Left colon (tissue), 2 donors: ENCODE results near the gene NFIA. TPM values are rescaled to one million over a fixed set of nuclear protein-coding genes. Genes with fewer than 3 reads are reported as not detected.
"Not testable (repeated sequence)": the region's sequence is repeated elsewhere in the genome, so short reads cannot be mapped to it uniquely, and the experiment has no call there.

ENCODE experiments used
- ATAC-seq: fragments of 200-7000 bp; cut with Tn5 transposase; one replicate; pipeline ENCODE4 v1.9.1; 2020; ENCODE audit warnings: mild to moderate bottlenecking, moderate library complexity
- DNase-seq, 2 donors: peaks; one replicate each; pipeline ENCODE4 v3.0.0-alpha.2; 2020
- intact Hi-C, 2 donors: fragments of 100-400 bp; cut with DNase I in 1 of 2; cut with micrococcal nuclease in 1 of 2; formaldehyde crosslinking; loops; one replicate each; pipeline versions ENCODE4 v1.11.2 to v1.14.0; 2022; cut with DNase I, micrococcal nuclease
- total RNA-seq, 2 donors: library from RNA; stranded (reverse); fragmentation: NEBNext Ultra II Directional; extraction: Animal tissue kit (Norgen Biotek cat#: 25700); gene quantifications; one replicate each; pipeline ENCODE4 v1.2.1, GENCODE V29; 2021
- donor health status: DM: no; HTN: no; CAD: no.
- donor health status: DM: yes; HTN: yes; CAD: no.

Gene NFIA
- total RNA-seq, 2 donors from 2014 or later: 51.1 to 51.4 TPM

GRCh38 chr1:61055110-61055614, 27.2 kb upstream of the NFIA start:
- intact Hi-C loops: loop anchor here (10.0 kb wide), 2 partner anchors 180 to 400 kb away; no protein-coding TSS in a partner anchor
- DNase-seq (no peak), ATAC-seq (peak; percentile 6)

DNA sequence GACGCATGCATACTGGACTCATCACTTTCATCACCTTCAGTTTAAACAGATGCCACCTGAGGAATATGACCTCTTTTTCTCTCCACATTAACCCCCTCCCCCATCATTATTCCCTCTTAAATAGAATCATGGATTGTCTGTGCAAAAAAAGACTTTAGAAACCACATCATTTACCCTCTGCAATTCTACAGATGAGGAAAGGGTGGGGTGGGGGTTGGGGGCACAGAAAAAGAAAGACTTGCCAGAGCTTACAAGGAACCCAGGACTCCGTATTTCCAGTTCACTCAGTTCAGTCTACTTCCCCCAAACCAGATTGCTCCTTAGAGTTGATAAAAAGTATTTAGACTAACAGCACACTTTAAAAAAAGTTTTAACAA, 26.2 kb upstream of the NFIA start:
- ATAC-seq (no peak), DNase-seq (no peak)
- intact Hi-C loops: loop anchor here (10.0 kb wide), 2 partner anchors 179 to 399 kb away; no protein-coding TSS in a partner anchor

GRCh38 chr1:61056573-61057439, 25.6 kb upstream of the NFIA start:
- peak; percentile 70 to 81 for DNase-seq
- peak; percentile 70 for ATAC-seq
- intact Hi-C loops: loop anchor here (10.0 kb wide), 2 partner anchors 178 to 398 kb away; no protein-coding TSS in a partner anchor

DNA sequence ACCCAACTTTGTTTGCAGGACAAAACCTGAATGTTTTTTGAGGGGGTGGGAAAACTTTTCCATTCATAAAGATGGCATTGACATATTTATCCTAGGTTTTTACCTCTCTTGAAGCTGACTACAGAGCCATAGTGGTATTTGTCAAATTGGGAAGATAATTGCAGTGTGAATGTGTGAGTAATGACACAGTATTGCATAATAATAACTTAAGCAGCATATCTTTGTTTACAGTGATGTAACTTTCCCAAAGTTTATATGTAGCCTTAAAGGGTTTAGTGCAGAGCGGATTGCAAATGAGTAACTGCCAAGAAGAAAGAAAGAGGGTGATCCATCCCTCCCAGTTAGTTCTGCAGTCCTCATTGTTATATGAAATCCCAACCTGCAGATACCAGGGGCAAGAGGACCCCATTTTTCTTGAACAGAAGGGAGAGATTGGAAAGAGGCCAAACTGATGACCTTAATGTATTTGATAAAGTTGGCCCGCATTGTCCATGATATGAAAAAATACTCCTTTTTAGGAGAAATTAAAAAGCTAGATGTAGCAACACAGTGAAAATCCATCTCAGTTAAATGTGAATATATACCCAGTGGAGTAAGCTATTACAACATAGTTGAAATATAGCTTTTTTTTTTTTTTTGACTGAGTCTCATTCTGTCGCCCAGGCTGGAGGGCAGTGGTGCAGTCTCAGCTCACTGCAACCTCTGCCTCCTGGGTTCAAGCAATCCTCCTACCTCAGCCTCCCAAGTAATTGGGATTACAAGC, 23.7 kb upstream of the NFIA start:
- ATAC-seq (no peak), DNase-seq (no peak)
- intact Hi-C loops: loop anchor here (10.0 kb wide), 2 partner anchors 176 to 396 kb away; no protein-coding TSS in a partner anchor

DNA sequence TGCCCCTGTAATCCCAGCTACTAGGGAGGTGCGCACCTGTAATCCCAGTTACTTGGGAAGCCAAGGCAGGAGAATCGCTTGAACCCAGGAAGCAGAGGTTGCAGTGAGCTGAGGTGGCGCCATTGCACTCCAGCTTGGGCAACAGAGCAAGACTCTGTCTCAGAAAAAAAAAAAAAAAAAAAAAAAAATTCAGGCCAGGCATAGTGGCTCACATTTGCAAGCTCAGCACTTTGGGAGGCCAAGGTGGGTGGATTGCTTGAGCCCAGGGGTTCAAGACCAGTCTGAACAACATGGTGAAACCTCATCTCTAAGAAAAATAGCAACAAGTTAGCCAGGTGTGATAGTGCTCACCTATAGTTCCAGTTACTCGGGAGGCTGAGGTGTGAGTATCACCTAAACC, 20.8 kb upstream of the NFIA start:
- ATAC-seq, DNase-seq, intact Hi-C loops: not testable (repeated sequence)

DNA sequence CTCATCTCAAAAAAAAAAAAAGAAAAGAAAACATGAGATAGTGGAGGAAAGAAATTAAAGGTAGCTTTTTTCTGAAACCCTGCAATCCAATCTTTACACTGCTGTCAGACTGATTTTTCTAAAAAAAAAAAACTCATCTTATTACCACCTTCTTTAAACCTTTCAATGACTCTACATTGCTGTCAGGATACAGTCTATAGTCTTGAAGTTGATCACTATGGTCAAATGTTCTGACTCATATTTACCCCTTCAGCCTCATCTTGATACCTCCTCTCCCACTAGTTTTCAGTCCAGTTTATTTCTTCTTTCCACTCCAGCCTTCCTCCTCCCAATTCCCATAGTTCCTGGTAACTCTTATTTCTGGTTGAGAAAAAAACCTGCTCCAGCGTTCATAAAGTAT, 17.7 kb upstream of the NFIA start:
- intact Hi-C loops: no loop called here
- ATAC-seq (no peak), DNase-seq (no peak)

DNA sequence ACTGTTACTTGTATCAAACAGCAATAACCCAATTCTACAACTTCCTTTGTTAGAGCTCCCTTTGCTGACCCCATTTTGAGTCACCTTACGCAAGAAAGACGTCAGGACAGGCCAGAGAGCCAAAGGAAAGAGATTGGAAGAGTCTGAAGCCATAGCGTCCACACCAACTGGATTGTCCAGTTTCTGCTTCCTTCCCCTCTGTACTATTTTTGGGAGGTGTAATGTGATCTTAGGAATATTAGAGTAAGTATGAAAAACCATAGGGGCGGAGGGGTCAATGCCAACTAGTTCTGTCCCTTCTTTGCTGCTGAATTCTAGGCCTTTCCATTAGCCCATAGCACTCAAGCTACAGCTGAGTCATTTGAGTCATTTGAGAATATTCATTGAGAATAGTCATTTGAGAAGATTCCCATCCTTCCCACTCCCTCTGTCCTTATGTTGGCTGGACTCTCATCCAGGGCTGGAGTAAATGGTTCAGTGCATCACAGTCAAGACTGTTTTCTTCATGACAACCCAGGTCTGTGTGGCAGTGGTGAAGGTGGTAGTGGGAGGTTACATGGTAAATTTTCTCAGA, 14.8 kb upstream of the NFIA start:
- DNase-seq: no peak
- intact Hi-C loops: no loop called here

DNA sequence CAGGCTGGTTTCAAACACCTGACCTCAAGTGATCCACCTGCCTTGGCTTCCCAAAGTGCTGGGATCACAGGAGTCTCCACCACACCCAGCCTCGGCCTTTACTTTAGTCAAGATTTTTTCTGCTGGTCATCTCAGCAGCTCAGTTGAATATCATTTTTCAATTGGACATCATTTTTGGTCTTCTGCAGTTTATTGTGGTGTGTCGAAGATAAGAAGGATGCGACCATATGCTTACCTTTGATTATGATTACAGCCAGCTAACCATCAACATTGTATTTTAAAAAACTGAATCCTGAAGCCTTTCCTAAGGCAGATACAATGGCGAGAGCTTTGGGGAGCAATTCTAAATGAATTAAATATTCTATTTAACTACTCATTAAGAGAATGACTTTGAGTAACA, 12.3 kb upstream of the NFIA start:
- DNase-seq: no peak
- ATAC-seq: no peak
- intact Hi-C loops: loop anchor here in 1 of 2 donors (10.0 kb wide), 2 partner anchors 115 to 265 kb away; no protein-coding TSS in a partner anchor

More for the DNA sequence above, 14.8 kb upstream of the NFIA start:
- ATAC-seq: no peak

GRCh38 chr1:61071205-61072130, 10.9 kb upstream of the NFIA start:
- no peak for DNase-seq
- no peak for ATAC-seq
- intact Hi-C loops: loop anchor here in 1 of 2 donors (10.0 kb wide), 2 partner anchors 113 to 263 kb away; no protein-coding TSS in a partner anchor

DNA sequence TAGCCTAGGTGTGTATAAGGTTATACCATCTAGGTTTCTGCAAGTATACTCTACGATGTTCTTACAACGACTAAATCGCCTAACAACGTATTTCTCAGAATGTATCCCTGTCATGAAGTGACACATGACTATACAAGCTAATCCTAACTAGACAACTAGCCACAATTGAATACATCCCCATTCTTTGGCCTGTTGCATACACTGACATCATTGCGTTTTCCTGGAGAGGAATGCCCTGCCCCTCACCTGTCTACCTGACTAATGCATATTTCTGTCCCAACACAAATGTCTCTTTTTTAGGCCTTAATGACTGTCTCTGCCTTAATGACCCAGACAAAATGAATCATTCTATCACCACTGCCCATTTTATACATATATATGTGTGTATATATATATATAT, 8.5 kb upstream of the NFIA start:
- ATAC-seq (no peak), DNase-seq (no peak)
- intact Hi-C loops: loop anchor here in 1 of 2 donors (10.0 kb wide), 2 partner anchors 111 to 261 kb away; no protein-coding TSS in a partner anchor

DNA sequence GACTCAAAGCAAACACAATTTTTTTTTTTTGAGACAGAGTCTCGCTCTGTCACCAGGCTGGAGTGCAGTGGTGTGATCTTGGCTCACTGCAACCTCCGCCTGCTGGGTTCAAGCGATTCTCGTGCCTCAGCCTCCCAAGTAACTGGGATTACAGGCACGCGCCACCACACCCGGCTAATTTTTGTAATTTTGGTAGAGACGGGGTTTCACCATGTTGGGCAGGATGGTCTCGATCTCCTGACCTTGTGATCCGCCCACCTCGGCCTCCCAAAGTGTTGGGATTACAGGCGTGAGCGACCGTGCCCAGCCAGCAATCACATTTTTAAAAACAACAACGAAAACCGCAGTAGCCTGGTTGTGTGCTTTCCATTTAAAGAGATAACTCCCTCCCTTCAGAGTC, 6.5 kb upstream of the NFIA start:
- DNase-seq, ATAC-seq: not testable (repeated sequence)
- intact Hi-C loops: loop anchor here in 1 of 2 donors (10.0 kb wide), 2 partner anchors 109 to 259 kb away; no protein-coding TSS in a partner anchor

DNA sequence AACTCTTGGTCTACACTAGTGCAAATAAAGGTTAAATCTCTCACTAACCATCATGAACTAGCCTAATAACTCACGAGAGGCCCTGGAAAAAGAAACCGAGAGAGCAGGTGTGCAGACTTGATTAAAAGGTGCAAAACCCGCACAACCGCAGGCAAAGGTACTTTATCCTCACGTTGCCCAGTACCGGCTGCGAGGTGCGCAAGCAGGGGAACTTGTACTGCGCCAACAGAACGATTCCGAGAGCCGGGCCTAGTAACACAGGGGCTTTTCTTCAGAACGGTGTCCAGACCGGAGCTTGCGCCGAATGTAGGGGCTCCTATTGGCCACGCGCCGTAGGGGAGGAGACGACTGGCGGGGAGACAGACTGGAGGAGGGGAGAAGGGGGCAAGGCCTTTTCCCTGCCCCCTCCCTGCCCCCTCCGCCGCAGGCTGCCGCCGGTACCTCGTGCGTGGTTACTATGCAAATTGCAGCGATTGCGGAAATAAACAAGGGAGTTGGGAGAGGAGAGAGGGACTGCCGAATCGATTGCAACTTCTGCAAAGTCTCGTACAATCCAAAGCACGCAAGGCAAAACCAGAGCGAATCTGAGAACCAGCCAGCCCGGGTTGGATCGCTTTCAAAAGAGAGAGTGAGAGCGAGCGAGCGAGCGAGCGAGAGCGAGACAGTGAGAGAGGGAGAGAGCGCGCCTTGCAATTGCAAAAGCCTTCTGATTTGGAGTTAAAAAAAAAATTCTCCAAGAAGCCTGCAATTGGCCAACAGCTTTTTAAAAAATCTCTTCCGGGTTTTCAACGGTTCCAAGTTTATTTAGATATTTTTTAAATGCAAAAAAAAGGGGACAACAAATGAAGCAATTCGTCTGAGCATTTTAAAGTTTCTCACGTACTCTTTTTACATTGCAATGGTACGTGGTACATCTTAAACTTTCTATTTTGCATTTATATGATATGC, 5.4 kb upstream of the NFIA start:
- ATAC-seq: peak; percentile 81
- intact Hi-C loops: loop anchor here in 1 of 2 donors (10.0 kb wide), 2 partner anchors 108 to 258 kb away; no protein-coding TSS in a partner anchor
- peak; percentile 92 to 94 for DNase-seq

- intact Hi-C loops: loop anchor here in 1 of 2 donors (10.0 kb wide), 2 partner anchors 107 to 257 kb away; no protein-coding TSS in a partner anchor
- ATAC-seq: peak; percentile 69
Measured at GRCh38 chr1:61077676-61078541, 4.5 kb upstream of the NFIA start.

DNA sequence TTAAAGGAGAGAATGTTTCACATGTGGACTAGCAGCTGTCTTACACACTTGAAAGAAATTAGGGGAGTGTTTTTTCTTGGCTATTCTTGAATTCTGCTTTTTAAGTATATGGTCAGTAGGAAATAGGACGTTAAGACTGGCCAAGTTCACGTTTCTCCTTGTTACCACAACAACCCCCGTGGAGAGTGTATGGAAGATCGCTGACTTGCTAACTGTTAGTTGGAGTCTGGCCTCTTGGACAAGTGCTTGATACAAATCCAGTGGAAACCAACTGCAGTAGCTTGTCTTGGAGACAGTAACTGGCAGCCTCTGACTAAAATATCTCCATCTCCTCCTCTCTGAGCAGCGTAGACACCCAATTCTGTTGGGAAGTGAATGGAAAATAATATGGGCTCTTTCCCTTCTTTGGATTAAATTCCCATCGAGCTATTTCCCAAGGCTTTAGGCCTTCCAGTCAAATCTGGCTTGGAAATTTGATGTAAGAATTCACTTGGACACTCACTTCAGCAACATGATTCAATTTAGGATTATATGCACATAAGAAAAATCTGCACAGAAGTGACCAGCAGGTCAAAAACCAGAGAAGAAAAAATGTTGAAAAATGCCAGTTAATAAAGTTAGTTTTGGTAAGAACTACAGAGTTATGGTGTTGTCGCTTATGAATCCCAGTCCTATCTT, 3.6 kb upstream of the NFIA start:
- intact Hi-C loops: loop anchor here in 1 of 2 donors (10.0 kb wide), 2 partner anchors 106 to 256 kb away; no protein-coding TSS in a partner anchor
- DNase-seq (no peak), ATAC-seq (no peak)

More at GRCh38 chr1:61077676-61078541, 4.5 kb upstream of the NFIA start:
- DNase-seq: peak; percentile 97
